ENCODE measurements around the gene PRUNE2. TPM values are rescaled to one million over a fixed set of nuclear protein-coding genes. Genes with fewer than 3 reads are reported as not detected.

Gene PRUNE2
- total RNA-seq, 1 donor: 80.0 TPM

- no peaks in the 10 kb centered on the region for H3K27me3 ChIP-seq (ENCODE audit: insufficient read depth, low read length)
- H2AFZ ChIP-seq (ENCODE audit: low read length): no peak overlapping the region
- H4K20me1 ChIP-seq (ENCODE audit: insufficient read depth, low read length): no peaks in the 10 kb centered on the region
- DNase-seq (ENCODE audit: insufficient read length, low spot score, missing footprints): peak; percentile 65
- H3K36me3 ChIP-seq (ENCODE audit: insufficient read depth, low read length): no peaks in the 10 kb centered on the region
- H3K4me1 ChIP-seq (ENCODE audit: insufficient read depth, low read length): peaks cover 27% of the 10 kb centered on the region
- H3K4me3 ChIP-seq (ENCODE audit: insufficient read depth, low read length): no peak overlapping the region
- H3K27ac ChIP-seq (ENCODE audit: low read depth, low read length): no peak overlapping the region
- H3K4me2 ChIP-seq (ENCODE audit: insufficient read depth, low read length): no peak overlapping the region
- H3K9me3 ChIP-seq (ENCODE audit: low read depth, low read length): peaks cover 5% of the 10 kb centered on the region
- no peaks in the 10 kb centered on the region for H3K79me2 ChIP-seq (ENCODE audit: insufficient read depth, low read length)
- TF ChIP-seq CTCF (IDR thresholded peaks at IDR 0.05; ENCODE audit: extremely low read depth, low read depth, low read length): no peak
These were observed 332.5 kb downstream of the PRUNE2 start for GRCh38 chr9:76573408-76573807.

GRCh38 chr9:76572151-76572550 lies 333.8 kb downstream of the PRUNE2 start:
- Histone ChIP-seq H3K79me2 (ENCODE audit: insufficient read depth, low read length) (no peaks in the 10 kb centered on the region), H3K4me1 (ENCODE audit: insufficient read depth, low read length) (peaks cover 22% of the 10 kb centered on the region), H3K27me3 (ENCODE audit: insufficient read depth, low read length) (no peaks in the 10 kb centered on the region), H3K36me3 (ENCODE audit: insufficient read depth, low read length) (no peaks in the 10 kb centered on the region), H3K4me3 (ENCODE audit: insufficient read depth, low read length) (no peak overlapping the region), H3K4me2 (ENCODE audit: insufficient read depth, low read length) (peak overlapping the region; percentile 84), H2AFZ (ENCODE audit: low read length) (no peak overlapping the region), H3K9me3 (ENCODE audit: low read depth, low read length) (peaks cover 5% of the 10 kb centered on the region), H4K20me1 (ENCODE audit: insufficient read depth, low read length) (no peaks in the 10 kb centered on the region), H3K27ac (ENCODE audit: low read depth, low read length) (peak overlapping the region; percentile 60)
- no peak for DNase-seq (ENCODE audit: insufficient read length, low spot score, missing footprints)
- TF ChIP-seq CTCF (IDR thresholded peaks at IDR 0.05; ENCODE audit: extremely low read depth, low read depth, low read length): no peak

DNA sequence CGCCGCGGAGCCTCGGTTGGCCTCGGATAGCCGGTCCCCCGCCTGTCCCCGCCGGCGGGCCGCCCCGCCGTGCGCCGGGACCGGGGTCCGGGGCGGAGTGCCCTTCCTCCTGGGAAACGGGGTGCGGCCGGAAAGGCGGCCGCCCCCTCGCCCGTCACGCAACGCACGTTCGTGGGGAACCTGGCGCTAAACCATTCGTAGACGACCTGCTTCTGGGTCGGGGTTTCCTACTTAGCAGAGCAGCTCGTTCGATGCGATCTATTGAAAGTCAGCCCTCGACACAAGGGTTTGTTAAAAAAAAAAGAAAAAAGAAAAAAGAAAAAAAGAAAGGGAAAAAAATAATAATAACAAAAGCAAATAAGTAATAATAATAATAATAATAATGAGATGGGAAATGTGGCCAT lies 334.2 kb downstream of the PRUNE2 start:
- Histone ChIP-seq H3K27ac (ENCODE audit: low read depth, low read length) (peak overlapping the region; percentile 60), H3K9me3 (ENCODE audit: low read depth, low read length) (peaks cover 5% of the 10 kb centered on the region), H3K79me2 (ENCODE audit: insufficient read depth, low read length) (no peaks in the 10 kb centered on the region), H3K27me3 (ENCODE audit: insufficient read depth, low read length) (no peaks in the 10 kb centered on the region), H3K4me2 (ENCODE audit: insufficient read depth, low read length) (peak overlapping the region; percentile 84), H3K36me3 (ENCODE audit: insufficient read depth, low read length) (no peaks in the 10 kb centered on the region), H3K4me3 (ENCODE audit: insufficient read depth, low read length) (peak overlapping the region; percentile 66), H3K4me1 (ENCODE audit: insufficient read depth, low read length) (peaks cover 21% of the 10 kb centered on the region), H4K20me1 (ENCODE audit: insufficient read depth, low read length) (no peaks in the 10 kb centered on the region), H2AFZ (ENCODE audit: low read length) (peak overlapping the region; percentile 69)
- DNase-seq (ENCODE audit: insufficient read length, low spot score, missing footprints): no peak
- TF ChIP-seq CTCF (IDR thresholded peaks at IDR 0.05; ENCODE audit: extremely low read depth, low read depth, low read length): no peak

DNA sequence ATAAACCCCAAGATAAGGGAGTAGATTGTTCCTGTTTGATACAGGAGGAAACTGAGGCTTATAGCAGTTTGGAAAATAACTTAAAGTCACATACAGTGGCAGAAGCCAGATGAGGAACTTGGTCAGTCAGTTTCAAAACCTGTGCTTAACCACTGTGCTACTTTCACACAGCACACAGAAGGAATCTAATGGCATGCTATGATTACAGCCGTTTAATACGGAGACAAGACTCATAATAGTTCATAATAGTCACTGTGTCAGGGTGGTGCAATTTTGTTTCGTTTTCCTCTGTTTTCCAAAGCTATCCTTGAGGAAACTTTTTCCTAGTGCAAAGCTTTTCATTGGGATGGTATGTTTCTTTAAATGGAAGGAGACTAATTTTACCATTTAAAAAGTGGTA lies 334.6 kb downstream of the PRUNE2 start:
- Histone ChIP-seq H2AFZ (ENCODE audit: low read length) (peak overlapping the region; percentile 69), H3K79me2 (ENCODE audit: insufficient read depth, low read length) (no peaks in the 10 kb centered on the region), H3K4me3 (ENCODE audit: insufficient read depth, low read length) (peak overlapping the region; percentile 66), H3K9me3 (ENCODE audit: low read depth, low read length) (peaks cover 5% of the 10 kb centered on the region), H3K36me3 (ENCODE audit: insufficient read depth, low read length) (no peaks in the 10 kb centered on the region), H3K4me1 (ENCODE audit: insufficient read depth, low read length) (peaks cover 17% of the 10 kb centered on the region), H3K4me2 (ENCODE audit: insufficient read depth, low read length) (peak overlapping the region; percentile 84), H3K27ac (ENCODE audit: low read depth, low read length) (peak overlapping the region; percentile 60), H4K20me1 (ENCODE audit: insufficient read depth, low read length) (no peaks in the 10 kb centered on the region), H3K27me3 (ENCODE audit: insufficient read depth, low read length) (no peaks in the 10 kb centered on the region)
- TF ChIP-seq CTCF (IDR thresholded peaks at IDR 0.05; ENCODE audit: extremely low read depth, low read depth, low read length): no peak
- peak; percentile 35 for DNase-seq (ENCODE audit: insufficient read length, low spot score, missing footprints)

All from osteoblast (primary cell).